H9 (cell line): ENCODE data around the gene AKAP5. TPM values are rescaled to one million over a fixed set of nuclear protein-coding genes. Genes with fewer than 3 reads are reported as not detected.

Source experiments
- DNase-seq: peaks from one replicate; pipeline ENCODE4 v3.0.0-alpha.2; 2017
- H2AFZ ChIP-seq: one replicate; pipeline ENCODE4 v1.6.1; 2013; ENCODE audit warnings: mild to moderate bottlenecking, low read length, control low read depth, moderate library complexity
- H2AK5ac ChIP-seq: 2 replicates; pipeline ENCODE4 v1.6.1; 2013; ENCODE audit warnings: low read length, control low read depth, mixed read lengths; ENCODE audit not compliant: insufficient read length
- H2BK120ac ChIP-seq: one replicate; pipeline ENCODE4 v1.6.1; 2013; ENCODE audit warnings: low read depth, mild to moderate bottlenecking, low read length, control low read depth, inconsistent platforms; ENCODE audit not compliant: poor library complexity, severe bottlenecking
- H2BK12ac ChIP-seq: 2 replicates; pipeline ENCODE4 v1.6.1; 2013; ENCODE audit warnings: low read length, control low read depth, mixed read lengths, low read depth; ENCODE audit not compliant: insufficient read length
- H2BK15ac ChIP-seq: 2 replicates; pipeline ENCODE4 v1.6.1; 2013; ENCODE audit warnings: low read depth, low read length, control low read depth
- H2BK20ac ChIP-seq: one replicate; pipeline ENCODE4 v1.6.1; 2013; ENCODE audit warnings: low read depth, mild to moderate bottlenecking, low read length, control low read depth, inconsistent platforms; ENCODE audit not compliant: poor library complexity, severe bottlenecking
- H2BK5ac ChIP-seq: 2 replicates; pipeline ENCODE4 v1.6.1; 2013; ENCODE audit warnings: low read length, control low read depth, mixed read lengths; ENCODE audit not compliant: insufficient read length
- H3K14ac ChIP-seq: 2 replicates; pipeline ENCODE4 v1.6.1; 2013; ENCODE audit warnings: low read length, control low read depth; ENCODE audit not compliant: insufficient read depth
- H3K18ac ChIP-seq: 2 replicates; pipeline ENCODE4 v1.6.1; 2013; ENCODE audit warnings: low read depth, mild to moderate bottlenecking, mixed read lengths, low read length, control low read depth; ENCODE audit not compliant: insufficient read length
- H3K23ac ChIP-seq: 2 replicates; pipeline ENCODE4 v1.6.1; 2013; ENCODE audit warnings: low read length, control low read depth, mixed read lengths, low read depth; ENCODE audit not compliant: insufficient read length
- H3K23me2 ChIP-seq: 2 replicates; pipeline ENCODE4 v1.6.1; 2013; ENCODE audit warnings: low read depth, mild to moderate bottlenecking, mixed read lengths, low read length, control low read depth; ENCODE audit not compliant: insufficient read length, poor library complexity, severe bottlenecking
- H3K27ac ChIP-seq: 2 replicates; pipeline ENCODE4 v1.5.1; 2013; ENCODE audit warnings: low read length, control low read depth, mixed read lengths, low read depth; ENCODE audit not compliant: insufficient read length
- H3K27me3 ChIP-seq: 2 replicates; pipeline ENCODE4 v1.6.1; 2013; ENCODE audit warnings: low read length, control low read depth, inconsistent platforms; ENCODE audit not compliant: insufficient read depth
- H3K4ac ChIP-seq: 2 replicates; pipeline ENCODE4 v1.6.1; 2013; ENCODE audit warnings: low read depth, mild to moderate bottlenecking, control low read depth, inconsistent platforms, low read length, moderate library complexity
- H3K4me1 ChIP-seq: 2 replicates; pipeline ENCODE4 v1.6.1; 2013; ENCODE audit warnings: low read length, control low read depth, inconsistent platforms; ENCODE audit not compliant: insufficient read depth
- H3K4me2 ChIP-seq: 2 replicates; pipeline ENCODE4 v1.6.1; 2013; ENCODE audit warnings: low read length, control low read depth, mixed read lengths; ENCODE audit not compliant: insufficient read length, insufficient read depth
- H3K56ac ChIP-seq: 2 replicates; pipeline ENCODE4 v1.6.1; 2013; ENCODE audit warnings: low read depth, mild to moderate bottlenecking, mixed read lengths, low read length, control low read depth; ENCODE audit not compliant: insufficient read length
- H3K79me1 ChIP-seq: 2 replicates; pipeline ENCODE4 v1.6.1; 2013; ENCODE audit warnings: low read depth, mild to moderate bottlenecking, moderate library complexity, low read length, control low read depth, inconsistent platforms; ENCODE audit not compliant: insufficient read depth, poor library complexity, severe bottlenecking
- H3K79me2 ChIP-seq: 2 replicates; pipeline ENCODE4 v1.6.1; 2013; ENCODE audit warnings: low read length, control low read depth, inconsistent platforms; ENCODE audit not compliant: insufficient read depth
- H3K9ac ChIP-seq: 2 replicates; pipeline ENCODE4 v1.6.1; 2013; ENCODE audit warnings: low read length, control low read depth, mixed read lengths; ENCODE audit not compliant: insufficient read length; ENCODE audit errors: extremely low read depth
- H3K9me3 ChIP-seq: one replicate; pipeline ENCODE4 v1.6.1; 2013; ENCODE audit warnings: low read depth, low read length, inconsistent platforms; ENCODE audit not compliant: control insufficient read depth
- H3T11ph ChIP-seq: one replicate; pipeline ENCODE4 v1.6.1; 2013; ENCODE audit warnings: mild to moderate bottlenecking, low read length, control low read depth, inconsistent platforms
- H4K20me1 ChIP-seq: one replicate; pipeline ENCODE4 v1.6.1; 2013; ENCODE audit not compliant: control insufficient read depth, insufficient read length, insufficient read depth
- H4K5ac ChIP-seq: 2 replicates; pipeline ENCODE4 v1.6.1; 2013; ENCODE audit warnings: low read depth, mild to moderate bottlenecking, mixed read lengths, low read length, control low read depth; ENCODE audit not compliant: insufficient read length
- H4K8ac ChIP-seq: replicated peaks from 2 replicates; pipeline ENCODE4 v1.6.1; 2013; ENCODE audit warnings: low read length, control low read depth, mixed read lengths, low read depth; ENCODE audit not compliant: insufficient read length
- H4K91ac ChIP-seq: 2 replicates; pipeline ENCODE4 v1.6.1; 2013; ENCODE audit warnings: low read depth, mild to moderate bottlenecking, moderate library complexity, mixed read lengths, low read length, control low read depth; ENCODE audit not compliant: insufficient read length
- H3K27ac Mint-ChIP-seq, 3 experiments: 2 replicates in 2 of 3; 3 replicates in 1 of 3; pipeline ENCODE4 v1.8.0; 2020 to 2021; ENCODE audit warnings: mixed read lengths in 3 of 3, mild to moderate bottlenecking in 1 of 3, moderate library complexity in 1 of 3
- H3K27me3 Mint-ChIP-seq: 2 replicates; pipeline ENCODE4 v1.8.0; 2021; ENCODE audit warnings: low read depth, mild to moderate bottlenecking, moderate library complexity, mixed read lengths
- H3K36me3 Mint-ChIP-seq, 3 experiments: 2 replicates in 2 of 3; 3 replicates in 1 of 3; pipeline ENCODE4 v1.8.0; 2020 to 2021; ENCODE audit warnings: low read depth in 3 of 3, mixed read lengths in 3 of 3; ENCODE audit not compliant: insufficient read depth in 1 of 3
- H3K4me1 Mint-ChIP-seq, 2 experiments: 2 replicates each; pipeline ENCODE4 v1.8.0; 2020; ENCODE audit warnings: mixed read lengths in 2 of 2
- H3K4me3 Mint-ChIP-seq, 2 experiments: 2 replicates in 1 of 2; 3 replicates in 1 of 2; pipeline ENCODE4 v1.8.0; 2020 to 2021; ENCODE audit warnings: mild to moderate bottlenecking in 2 of 2, mixed read lengths in 2 of 2, moderate library complexity in 1 of 2
- H3K9me3 Mint-ChIP-seq, 2 experiments: 2 replicates in 1 of 2; 3 replicates in 1 of 2; pipeline ENCODE4 v1.8.0; 2020; ENCODE audit warnings: mild to moderate bottlenecking in 2 of 2, mixed read lengths in 2 of 2, moderate library complexity in 1 of 2
- WGBS: extraction: QIAGEN DNeasy Blood & Tissue Kit; methylation state at CpG from one replicate; pipeline ENCODE4 v1.1.7; 2013; ENCODE audit warnings: missing lambda C conversion rate, low lambda C conversion rate, mixed read lengths; ENCODE audit not compliant: insufficient read length; ENCODE audit errors: extremely low coverage; 5-methylcytosine and 5-hydroxymethylcytosine counted together
- total RNA-seq: library from RNA; stranded (reverse); gene quantifications from 2 replicates; pipeline ENCODE4 v1.2.1, GENCODE V29; 2021
- TF ChIP-seq, protein P1 (sequence below): fragments of 200-600 bp; sonication (generic); conservative IDR thresholded peaks from 3 replicates; pipeline ENCODE4 v1.8.0; 2021; ENCODE audit warnings: antibody characterized with exemption, mild to moderate bottlenecking

Gene AKAP5
- total RNA-seq, 1 experiment from 2014 or later = 2.5 TPM

DNA sequence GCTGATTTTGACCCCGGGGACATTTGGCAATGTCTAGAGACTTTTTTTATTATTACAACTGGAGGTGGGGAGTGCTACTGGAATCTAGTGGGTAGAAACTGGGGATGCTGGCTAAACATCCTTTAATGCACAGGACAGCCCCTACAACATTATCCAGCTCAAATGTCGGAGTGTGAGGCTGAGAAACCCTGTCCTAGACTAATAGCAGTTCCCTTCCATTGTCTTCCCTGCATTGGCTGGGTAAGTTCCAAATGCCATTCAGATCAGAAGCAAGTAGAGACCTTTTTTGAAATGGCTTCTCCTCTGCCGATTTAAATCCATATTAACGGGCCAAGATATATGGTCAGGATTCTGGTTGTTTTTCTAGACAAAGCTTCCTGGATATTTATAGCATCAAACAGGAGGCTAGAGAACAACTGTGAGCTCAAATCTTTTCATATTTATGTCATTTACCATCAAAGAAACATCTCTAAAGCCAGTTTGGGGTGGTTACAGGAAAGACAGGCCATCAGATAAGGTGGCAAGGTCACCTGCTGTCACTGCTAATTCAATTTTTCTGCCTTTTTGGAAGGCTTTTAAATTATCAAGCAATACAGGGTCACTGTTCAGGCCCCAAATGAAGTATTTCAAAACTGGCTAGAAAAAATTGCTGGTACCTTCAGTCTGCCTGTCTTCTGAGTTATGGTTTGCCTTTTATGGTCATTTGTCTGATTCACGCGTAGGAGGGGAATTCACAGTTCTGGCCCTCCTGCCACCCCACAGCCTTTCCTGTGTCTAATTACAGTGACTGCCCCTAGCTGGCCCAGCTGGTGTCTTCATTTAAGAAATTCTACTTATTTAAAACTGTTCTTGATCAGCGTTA lies 20.1 kb upstream of the AKAP5 start:
- Mint-ChIP-seq H3K27ac (no peak overlapping the region; a peak in 1 of 7 replicates), H3K4me1 (no peaks in the 10 kb centered on the region), H3K4me3 (no peak overlapping the region), H3K9me3 (no peaks in the 10 kb centered on the region), H3K36me3 (peaks cover 30 to 85% (median 62%) of the 10 kb centered on the region in 3 experiments; a peak in 6 of 7 replicates), H3K27me3 (no peaks in the 10 kb centered on the region)
- no peak overlapping the region for H2AK5ac ChIP-seq
- no peaks in the 10 kb centered on the region for H3K23me2 ChIP-seq
- no peak overlapping the region for H4K5ac ChIP-seq
- DNase-seq = no peak
- H4K20me1 ChIP-seq = no peaks in the 10 kb centered on the region
- WGBS = no CpG with 5 or more reads among the region's 7 CpGs
- no peak overlapping the region for H2BK12ac ChIP-seq
- no peak overlapping the region for H3K18ac ChIP-seq
- TF ChIP-seq, protein P1, sequence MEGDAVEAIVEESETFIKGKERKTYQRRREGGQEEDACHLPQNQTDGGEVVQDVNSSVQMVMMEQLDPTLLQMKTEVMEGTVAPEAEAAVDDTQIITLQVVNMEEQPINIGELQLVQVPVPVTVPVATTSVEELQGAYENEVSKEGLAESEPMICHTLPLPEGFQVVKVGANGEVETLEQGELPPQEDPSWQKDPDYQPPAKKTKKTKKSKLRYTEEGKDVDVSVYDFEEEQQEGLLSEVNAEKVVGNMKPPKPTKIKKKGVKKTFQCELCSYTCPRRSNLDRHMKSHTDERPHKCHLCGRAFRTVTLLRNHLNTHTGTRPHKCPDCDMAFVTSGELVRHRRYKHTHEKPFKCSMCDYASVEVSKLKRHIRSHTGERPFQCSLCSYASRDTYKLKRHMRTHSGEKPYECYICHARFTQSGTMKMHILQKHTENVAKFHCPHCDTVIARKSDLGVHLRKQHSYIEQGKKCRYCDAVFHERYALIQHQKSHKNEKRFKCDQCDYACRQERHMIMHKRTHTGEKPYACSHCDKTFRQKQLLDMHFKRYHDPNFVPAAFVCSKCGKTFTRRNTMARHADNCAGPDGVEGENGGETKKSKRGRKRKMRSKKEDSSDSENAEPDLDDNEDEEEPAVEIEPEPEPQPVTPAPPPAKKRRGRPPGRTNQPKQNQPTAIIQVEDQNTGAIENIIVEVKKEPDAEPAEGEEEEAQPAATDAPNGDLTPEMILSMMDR = no peak
- H4K8ac ChIP-seq = no peak overlapping the region
- no peak overlapping the region for H3T11ph ChIP-seq
- H3K79me2 ChIP-seq = no peaks in the 10 kb centered on the region
- no peak overlapping the region for H2BK15ac ChIP-seq
- H2BK20ac ChIP-seq = no peak overlapping the region
- H3K27me3 ChIP-seq = no peaks in the 10 kb centered on the region
- no peak overlapping the region for H3K27ac ChIP-seq
- no peak overlapping the region for H3K14ac ChIP-seq
- H2BK5ac ChIP-seq = no peak overlapping the region
- H3K9ac ChIP-seq = no peak overlapping the region
- no peak overlapping the region for H2AFZ ChIP-seq
- no peaks in the 10 kb centered on the region for H3K79me1 ChIP-seq
- H2BK120ac ChIP-seq = no peak overlapping the region
- H3K4ac ChIP-seq = no peak overlapping the region
- no peak overlapping the region for H4K91ac ChIP-seq
- no peaks in the 10 kb centered on the region for H3K9me3 ChIP-seq
- H3K4me1 ChIP-seq = no peaks in the 10 kb centered on the region
- H3K56ac ChIP-seq = no peak overlapping the region
- H3K23ac ChIP-seq = no peak overlapping the region
- H3K4me2 ChIP-seq = no peak overlapping the region
